Osteocyte (in vitro differentiated cells): ENCODE data around the gene KIF23. TPM values are rescaled to one million over a fixed set of nuclear protein-coding genes. Genes with fewer than 3 reads are reported as not detected.
A peak's percentile ranks its signal among the peaks of the same experiment; 100 is the strongest.

Source experiments
- DNase-seq: peaks from one replicate; pipeline ENCODE4 v3.0.0; 2021; ENCODE audit warnings: mixed read lengths; ENCODE audit not compliant: unreplicated experiment; ENCODE audit errors: extremely low spot score
- H3K27ac Mint-ChIP-seq: one replicate; pipeline ENCODE4 v1.8.0; 2021; ENCODE audit warnings: mild to moderate bottlenecking, mixed read lengths; ENCODE audit not compliant: unreplicated experiment
- H3K27me3 Mint-ChIP-seq: one replicate; pipeline ENCODE4 v1.8.0; 2021; ENCODE audit warnings: mixed read lengths; ENCODE audit not compliant: unreplicated experiment
- H3K36me3 Mint-ChIP-seq: one replicate; pipeline ENCODE4 v1.8.0; 2021; ENCODE audit warnings: mixed read lengths; ENCODE audit not compliant: unreplicated experiment
- H3K4me1 Mint-ChIP-seq: one replicate; pipeline ENCODE4 v1.8.0; 2021; ENCODE audit warnings: mixed read lengths; ENCODE audit not compliant: unreplicated experiment
- H3K4me3 Mint-ChIP-seq: one replicate; pipeline ENCODE4 v1.8.0; 2021; ENCODE audit warnings: mild to moderate bottlenecking, moderate library complexity, mixed read lengths; ENCODE audit not compliant: unreplicated experiment
- H3K9me3 Mint-ChIP-seq: one replicate; pipeline ENCODE4 v1.8.0; 2021; ENCODE audit warnings: mixed read lengths; ENCODE audit not compliant: unreplicated experiment
- CTCF ChIP-seq: fragments of 200-600 bp; sonication (generic); IDR thresholded peaks from 2 replicates; pipeline ENCODE4 v1.5.0; 2021; ENCODE audit warnings: antibody characterized with exemption, mild to moderate bottlenecking, moderate library complexity
- total RNA-seq: library from RNA; stranded (reverse); gene quantifications from 2 replicates; pipeline ENCODE4 v1.2.1, GENCODE V29; 2021

Gene KIF23
- total RNA-seq, 1 donor from 2014 or later = 14.0 TPM

DNA sequence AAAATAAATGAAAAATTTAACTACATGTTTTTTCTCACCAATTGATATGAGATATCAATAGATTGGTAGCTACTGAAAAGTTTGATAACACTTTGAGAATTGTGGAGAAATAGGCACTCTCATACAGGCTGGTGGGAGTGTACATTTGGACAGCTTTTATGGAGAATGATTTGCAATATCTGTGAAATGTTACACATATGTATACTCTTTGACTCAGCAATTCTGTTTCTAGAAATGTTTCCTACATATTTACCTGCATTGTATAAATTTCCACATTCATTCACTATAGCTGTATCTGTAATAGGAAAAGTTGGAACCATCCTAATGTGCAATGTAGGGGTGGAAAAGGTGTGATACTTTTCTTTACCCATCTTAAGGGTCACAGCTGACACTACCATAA, 1.9 kb upstream of the KIF23 start:
- H3K27me3 Mint-ChIP-seq = no peaks in the 10 kb centered on the region
- DNase-seq = no peak
- H3K4me1 Mint-ChIP-seq = peaks cover 43% of the 10 kb centered on the region
- no peak overlapping the region for H3K4me3 Mint-ChIP-seq
- no peaks in the 10 kb centered on the region for H3K36me3 Mint-ChIP-seq
- H3K9me3 Mint-ChIP-seq = no peaks in the 10 kb centered on the region
- TF ChIP-seq CTCF = no peak
- no peak overlapping the region for H3K27ac Mint-ChIP-seq

GRCh38 chr15:69412701-69413100, 1.4 kb upstream of the KIF23 start:
- Mint-ChIP-seq H3K4me3 (peak overlapping the region; percentile 93), H3K36me3 (no peaks in the 10 kb centered on the region), H3K4me1 (peaks cover 47% of the 10 kb centered on the region), H3K27ac (no peak overlapping the region), H3K27me3 (no peaks in the 10 kb centered on the region), H3K9me3 (no peaks in the 10 kb centered on the region)
- TF ChIP-seq CTCF = no peak
- DNase-seq = no peak

- Mint-ChIP-seq H3K36me3 (peaks cover 3% of the 10 kb centered on the region), H3K27me3 (no peaks in the 10 kb centered on the region), H3K27ac (peak overlapping the region; percentile 87), H3K4me3 (peak overlapping the region; percentile 88), H3K9me3 (no peaks in the 10 kb centered on the region), H3K4me1 (peaks cover 57% of the 10 kb centered on the region)
- TF ChIP-seq CTCF = no peak
- DNase-seq = no peak
Measured at GRCh38 chr15:69414701-69415167, 585 bp downstream of the KIF23 start.

DNA sequence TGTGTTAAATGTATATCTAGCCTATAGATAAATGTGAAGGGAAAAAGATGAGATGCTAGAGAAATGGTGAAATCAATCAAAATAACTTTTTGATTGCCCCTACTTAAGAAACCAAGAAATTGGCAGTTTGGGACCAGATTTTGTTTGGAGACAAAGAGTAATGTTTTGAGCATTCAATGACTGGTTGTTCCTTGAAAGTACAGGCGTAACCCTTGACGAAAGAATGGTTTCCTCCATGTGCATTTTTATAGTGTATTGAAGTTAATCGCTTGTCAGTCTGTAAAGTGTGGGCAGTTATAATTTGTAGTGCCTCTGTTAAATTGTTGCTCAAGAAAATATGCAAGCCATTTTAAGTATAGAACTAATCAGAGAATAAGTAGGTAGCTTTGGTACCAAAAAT, 1.2 kb downstream of the KIF23 start:
- H3K27ac Mint-ChIP-seq = peak overlapping the region; percentile 87
- H3K4me3 Mint-ChIP-seq = peak overlapping the region; percentile 88
- peaks cover 57% of the 10 kb centered on the region for H3K4me1 Mint-ChIP-seq
- H3K9me3 Mint-ChIP-seq = no peaks in the 10 kb centered on the region
- TF ChIP-seq CTCF = no peak
- H3K27me3 Mint-ChIP-seq = no peaks in the 10 kb centered on the region
- DNase-seq = no peak
- peaks cover 3% of the 10 kb centered on the region for H3K36me3 Mint-ChIP-seq

DNA sequence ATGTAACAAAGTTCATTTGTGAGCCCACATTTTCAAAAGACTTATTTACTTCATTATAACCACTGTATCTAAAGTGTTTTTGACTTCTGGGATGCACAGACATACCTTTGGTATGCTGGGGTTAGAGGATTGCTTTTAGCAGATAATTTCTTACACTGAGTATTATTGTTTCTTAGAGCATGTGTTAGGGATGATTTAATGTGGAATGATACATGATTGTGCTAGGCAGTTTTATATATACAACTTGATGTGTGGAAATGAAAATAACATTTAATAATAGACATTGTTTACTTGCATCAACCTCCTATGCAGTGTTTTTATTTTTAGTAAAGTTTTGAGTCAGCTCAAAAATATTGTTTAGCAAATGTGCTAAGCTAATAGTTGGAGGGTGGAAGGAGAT, 3.4 kb downstream of the KIF23 start:
- H3K27ac Mint-ChIP-seq = peak overlapping the region; percentile 37
- peaks cover 63% of the 10 kb centered on the region for H3K4me1 Mint-ChIP-seq
- peaks cover 3% of the 10 kb centered on the region for H3K36me3 Mint-ChIP-seq
- TF ChIP-seq CTCF = no peak
- no peak for DNase-seq
- H3K27me3 Mint-ChIP-seq = no peaks in the 10 kb centered on the region
- no peak overlapping the region for H3K4me3 Mint-ChIP-seq
- no peaks in the 10 kb centered on the region for H3K9me3 Mint-ChIP-seq
